Tibial artery (tissue), 4 donors: ENCODE data around the gene ZNHIT1.
"Not testable (repeated sequence)": the region's sequence is repeated elsewhere in the genome, so short reads cannot be mapped to it uniquely, and the experiment has no call there.

ENCODE experiments used
- DNase-seq, 2 donors: peaks; one replicate each; pipeline ENCODE4 v3.0.0-alpha.2; 2019
- H3K27ac ChIP-seq, 2 donors: fragments of 200-600 bp; sonication (generic) in 1 of 2; 1 replicate in 1 of 2; 2 replicates in 1 of 2; pipeline ENCODE4 v1.5.1; 2018 to 2019; ENCODE audit warnings: mild to moderate bottlenecking in 1 of 2
- H3K27me3 ChIP-seq, 2 donors: fragments of 200-600 bp; sonication (generic) in 1 of 2; one replicate each; pipeline versions ENCODE4 v1.5.1 to v1.6.0; 2016 to 2019
- H3K36me3 ChIP-seq, 3 donors: fragments of 200-600 bp; sonication (generic) in 2 of 3; one replicate each; pipeline ENCODE4 v1.5.1; 2016 to 2019; ENCODE audit warnings: mild to moderate bottlenecking in 2 of 3
- H3K4me1 ChIP-seq, 4 donors: fragments of 200-600 bp; sonication (generic) in 2 of 4; 1 replicate in 3 of 4; 2 replicates in 1 of 4; pipeline ENCODE4 v1.5.1; 2016 to 2019
- H3K4me3 ChIP-seq, 2 donors: fragments of 200-600 bp; sonication (generic) in 1 of 2; 1 replicate in 1 of 2; 2 replicates in 1 of 2; pipeline ENCODE4 v1.5.1; 2018 to 2019; ENCODE audit warnings: mild to moderate bottlenecking in 2 of 2
- H3K9me3 ChIP-seq, 3 donors: fragments of 200-600 bp; sonication (generic) in 1 of 3; one replicate each; pipeline ENCODE4 v1.5.1; 2016 to 2019
- intact Hi-C: fragments of 100-400 bp; cut with DNase I; formaldehyde crosslinking; loops from one replicate; pipeline ENCODE4 v1.15.0; 2023; ENCODE audit warnings: low total_unique reads
- TF ChIP-seq, protein P1 (sequence below), 2 experiments: fragments of 200-600 bp in 1 of 2; fragments of 450-650 bp in 1 of 2; IDR thresholded peaks; one replicate each; pipeline ENCODE4 v1.5.1; 2017 to 2019; ENCODE audit warnings: antibody characterized with exemption in 2 of 2, mild to moderate bottlenecking in 1 of 2, moderate library complexity in 1 of 2

The ZNHIT1 gene

GRCh38 chr7:101201695-101202602 lies 16.0 kb upstream of the ZNHIT1 start:
- TF ChIP-seq, protein P1, sequence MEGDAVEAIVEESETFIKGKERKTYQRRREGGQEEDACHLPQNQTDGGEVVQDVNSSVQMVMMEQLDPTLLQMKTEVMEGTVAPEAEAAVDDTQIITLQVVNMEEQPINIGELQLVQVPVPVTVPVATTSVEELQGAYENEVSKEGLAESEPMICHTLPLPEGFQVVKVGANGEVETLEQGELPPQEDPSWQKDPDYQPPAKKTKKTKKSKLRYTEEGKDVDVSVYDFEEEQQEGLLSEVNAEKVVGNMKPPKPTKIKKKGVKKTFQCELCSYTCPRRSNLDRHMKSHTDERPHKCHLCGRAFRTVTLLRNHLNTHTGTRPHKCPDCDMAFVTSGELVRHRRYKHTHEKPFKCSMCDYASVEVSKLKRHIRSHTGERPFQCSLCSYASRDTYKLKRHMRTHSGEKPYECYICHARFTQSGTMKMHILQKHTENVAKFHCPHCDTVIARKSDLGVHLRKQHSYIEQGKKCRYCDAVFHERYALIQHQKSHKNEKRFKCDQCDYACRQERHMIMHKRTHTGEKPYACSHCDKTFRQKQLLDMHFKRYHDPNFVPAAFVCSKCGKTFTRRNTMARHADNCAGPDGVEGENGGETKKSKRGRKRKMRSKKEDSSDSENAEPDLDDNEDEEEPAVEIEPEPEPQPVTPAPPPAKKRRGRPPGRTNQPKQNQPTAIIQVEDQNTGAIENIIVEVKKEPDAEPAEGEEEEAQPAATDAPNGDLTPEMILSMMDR (IDR thresholded peaks at IDR 0.05): no peak
- H3K36me3 ChIP-seq: peaks cover 0 to 12% (median 10%) of the 10 kb centered on the region in 3 donors
- peaks cover 0 to 55% of the 10 kb centered on the region in 2 donors for H3K27me3 ChIP-seq

DNA sequence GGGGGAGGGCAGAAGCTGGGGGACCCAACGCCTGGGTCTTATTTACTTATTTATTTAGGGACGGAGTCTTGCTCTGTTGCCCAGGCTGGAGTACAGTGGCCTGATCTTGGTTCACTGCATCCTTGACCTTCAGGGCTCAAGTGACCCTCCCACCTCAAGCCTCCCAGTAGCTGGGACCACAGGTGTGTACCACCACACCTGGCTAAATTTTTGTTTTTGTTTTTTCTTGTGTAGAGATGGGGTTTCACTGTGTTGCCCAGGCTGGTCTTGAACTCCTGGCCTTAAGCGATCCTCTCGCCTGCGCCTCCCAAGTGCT lies 15.4 kb upstream of the ZNHIT1 start:
- Histone ChIP-seq H3K27ac (no peak overlapping the region), H3K4me1 (peaks cover 0 to 11% (median 9%) of the 10 kb centered on the region in 4 donors), H3K36me3 (peaks cover 0 to 18% (median 16%) of the 10 kb centered on the region in 3 donors), H3K9me3 (no peaks in the 10 kb centered on the region), H3K4me3 (no peak overlapping the region), H3K27me3 (peaks cover 0 to 55% of the 10 kb centered on the region in 2 donors)
- intact Hi-C loops: no loop called here
- DNase-seq: no peak
- TF ChIP-seq, protein P1 (IDR thresholded peaks at IDR 0.05): no peak

More at GRCh38 chr7:101201695-101202602, 16.0 kb upstream of the ZNHIT1 start:
- intact Hi-C loops: no loop called here
- Histone ChIP-seq H3K4me3 (peak overlapping the region in 1 of 2 donors; percentile 10), H3K27ac (no peak overlapping the region), H3K9me3 (no peaks in the 10 kb centered on the region), H3K4me1 (peaks cover 0 to 11% (median 9%) of the 10 kb centered on the region in 4 donors)
- DNase-seq: no peak

DNA sequence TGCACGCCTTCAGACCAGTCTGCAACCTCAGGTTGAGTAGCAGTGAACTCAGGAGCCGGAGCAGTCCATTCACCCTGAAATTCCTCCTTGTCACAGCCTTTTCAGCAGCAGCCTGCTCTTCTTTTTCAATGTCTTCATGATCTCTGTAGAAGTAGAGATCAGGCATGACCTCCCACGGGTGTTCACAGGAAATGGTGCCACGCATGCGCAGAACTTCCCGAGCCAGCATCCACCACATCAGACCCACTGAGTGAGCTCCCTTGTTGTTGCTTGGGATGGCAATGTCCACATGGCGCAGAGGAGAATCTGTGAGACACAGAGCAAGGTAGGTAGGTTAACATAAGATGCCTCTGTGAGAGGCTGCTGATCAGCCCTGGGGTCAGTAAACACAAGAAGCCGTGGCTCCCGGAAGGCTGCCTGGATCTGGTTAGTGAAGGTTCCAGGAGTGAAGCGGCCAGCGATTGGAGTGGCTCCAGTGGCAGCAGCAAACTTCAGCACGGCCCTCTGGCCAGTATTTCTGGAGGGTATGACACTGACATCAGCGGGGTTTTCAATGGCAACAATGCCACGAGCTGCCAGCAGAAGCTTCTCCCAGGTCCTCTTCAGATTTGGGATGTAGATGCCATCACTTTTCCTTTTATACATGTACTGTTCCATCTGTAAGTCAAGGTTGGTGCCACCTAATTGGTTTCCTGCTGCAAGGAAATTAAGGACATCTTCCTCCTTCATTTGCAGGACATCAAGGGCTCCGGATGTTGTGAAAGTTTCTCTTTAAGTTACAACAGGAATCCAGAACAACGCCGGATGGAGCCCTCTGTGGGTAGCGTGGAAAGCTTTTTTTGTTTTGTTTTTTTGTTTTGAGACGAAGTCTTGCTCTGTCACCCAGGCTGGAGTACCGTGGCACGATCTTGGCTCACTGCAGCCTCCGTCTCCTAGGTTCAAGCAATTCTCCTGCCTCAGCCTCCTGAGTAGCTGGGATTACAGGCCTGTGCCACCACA lies 13.9 kb upstream of the ZNHIT1 start:
- intact Hi-C loops: not testable (repeated sequence)

DNA sequence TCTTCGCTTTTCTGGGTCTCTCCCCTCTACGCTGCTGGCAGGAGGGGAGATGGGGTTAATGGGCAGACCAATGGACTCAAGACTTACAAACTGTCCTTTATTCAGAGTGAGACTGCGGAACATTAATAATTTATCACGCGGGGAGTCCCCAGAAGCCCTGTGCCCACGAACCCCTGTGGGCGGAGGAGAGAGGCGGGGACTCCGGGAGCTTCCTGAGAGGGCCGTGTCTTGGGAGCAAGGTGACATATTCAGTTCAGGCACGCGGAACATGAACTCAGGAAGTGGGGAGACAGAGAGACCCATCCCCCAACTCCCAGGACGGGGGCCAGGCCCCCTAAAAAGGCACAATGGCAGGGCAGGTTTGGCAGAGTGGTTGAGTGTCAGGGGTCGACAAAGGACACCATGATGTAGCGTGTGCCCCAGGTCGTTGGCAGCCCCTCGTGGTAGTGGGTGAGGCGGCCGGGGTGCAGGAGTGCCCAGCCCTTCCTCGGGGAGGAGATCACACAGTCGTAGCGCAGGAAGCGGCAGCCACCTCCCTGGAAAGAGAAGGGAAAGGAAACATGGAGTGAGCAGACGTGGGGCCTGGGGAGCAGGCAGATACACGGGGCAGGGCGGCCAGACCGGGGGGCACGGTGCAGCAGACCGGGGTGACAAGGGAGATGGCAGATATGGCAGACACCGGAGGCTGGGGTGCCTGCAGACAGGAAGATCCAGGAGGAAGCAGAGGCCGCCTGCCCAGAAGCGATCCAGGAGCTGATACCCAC lies 11.9 kb upstream of the ZNHIT1 start:
- H3K27me3 ChIP-seq: peaks cover 0 to 26% of the 10 kb centered on the region in 2 donors
- H3K9me3 ChIP-seq: no peaks in the 10 kb centered on the region
- H3K36me3 ChIP-seq: peaks cover 16 to 54% (median 48%) of the 10 kb centered on the region in 3 donors
- no peak for DNase-seq
- H3K4me3 ChIP-seq: no peak overlapping the region
- no peak overlapping the region for H3K27ac ChIP-seq
- peaks cover 0 to 11% (median 9%) of the 10 kb centered on the region in 4 donors for H3K4me1 ChIP-seq
- TF ChIP-seq, protein P1 (IDR thresholded peaks at IDR 0.05): no peak
- intact Hi-C loops: no loop called here

More for the DNA sequence above, 13.9 kb upstream of the ZNHIT1 start:
- peaks cover 0 to 33% (median 28%) of the 10 kb centered on the region in 3 donors for H3K36me3 ChIP-seq
- not testable (repeated sequence) for H3K4me3 ChIP-seq, H3K9me3 ChIP-seq, DNase-seq, H3K27ac ChIP-seq
- peaks cover 0 to 11% (median 9%) of the 10 kb centered on the region in 4 donors for H3K4me1 ChIP-seq
- peaks cover 0 to 43% of the 10 kb centered on the region in 2 donors for H3K27me3 ChIP-seq

GRCh38 chr7:101206665-101207042 lies 11.3 kb upstream of the ZNHIT1 start:
- Histone ChIP-seq H3K27ac (no peak overlapping the region), H3K9me3 (no peaks in the 10 kb centered on the region), H3K4me1 (peaks cover 0 to 8% (median 7%) of the 10 kb centered on the region in 4 donors), H3K36me3 (peaks cover 16 to 59% (median 53%) of the 10 kb centered on the region in 3 donors), H3K4me3 (no peak overlapping the region), H3K27me3 (peaks cover 0 to 21% of the 10 kb centered on the region in 2 donors)
- DNase-seq: no peak
- intact Hi-C loops: no loop called here
- TF ChIP-seq, protein P1 (IDR thresholded peaks at IDR 0.05): no peak
